IPS-NIHi11 (cell line): ENCODE data around the gene PGA5.
"Not testable (repeated sequence)": the region's sequence is repeated elsewhere in the genome, so short reads cannot be mapped to it uniquely, and the experiment has no call there.

Experiments
- DNase-seq: peaks from one replicate; pipeline ENCODE4 v3.0.0; 2012; ENCODE audit warnings: mixed read lengths, low spot score

PGA5 gene

GRCh38 chr11:61226457-61227137 lies 14.4 kb upstream of the PGA5 start:
- not testable (repeated sequence) for DNase-seq

DNA sequence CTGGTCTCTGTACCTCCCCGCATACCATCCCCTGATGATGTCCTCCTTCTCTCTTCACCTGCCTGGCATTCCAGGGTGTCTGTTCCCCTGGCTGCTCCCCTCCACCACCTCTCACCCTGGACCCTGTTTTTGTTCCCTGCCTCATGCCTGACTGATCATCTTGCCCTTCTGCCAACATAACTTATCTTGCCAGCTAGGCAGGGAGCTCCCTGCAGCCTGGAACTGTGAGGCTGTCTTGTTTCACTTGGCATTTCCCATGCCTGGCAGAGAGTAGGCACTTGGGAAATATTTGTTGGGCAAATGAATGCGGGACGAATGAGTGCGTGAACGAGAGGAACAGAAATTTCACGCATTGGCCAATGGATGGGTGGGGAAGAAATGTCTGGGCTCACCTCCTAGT lies 11.5 kb upstream of the PGA5 start:
- not testable (repeated sequence) for DNase-seq

DNA sequence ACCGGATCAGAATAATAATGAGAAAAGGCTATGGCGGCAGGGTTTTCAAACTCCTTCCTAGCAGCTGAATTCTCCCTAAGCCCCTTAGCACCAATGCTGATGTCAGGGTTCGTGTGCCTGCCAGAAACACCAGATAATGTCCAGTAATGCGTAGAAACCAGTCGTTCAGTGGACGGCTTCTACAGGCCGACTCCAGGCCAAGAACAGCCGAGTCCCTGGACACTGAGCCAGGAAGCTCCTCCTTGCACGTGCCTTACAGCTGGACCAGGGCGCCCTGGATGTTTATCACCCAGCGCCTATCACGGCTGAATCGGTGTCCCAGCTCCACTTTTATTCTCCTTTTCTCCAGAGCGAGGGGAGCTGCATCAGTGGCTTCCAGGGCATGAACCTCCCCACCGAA lies 9.9 kb upstream of the PGA5 start:
- DNase-seq, result not testable (repeated sequence)

DNA sequence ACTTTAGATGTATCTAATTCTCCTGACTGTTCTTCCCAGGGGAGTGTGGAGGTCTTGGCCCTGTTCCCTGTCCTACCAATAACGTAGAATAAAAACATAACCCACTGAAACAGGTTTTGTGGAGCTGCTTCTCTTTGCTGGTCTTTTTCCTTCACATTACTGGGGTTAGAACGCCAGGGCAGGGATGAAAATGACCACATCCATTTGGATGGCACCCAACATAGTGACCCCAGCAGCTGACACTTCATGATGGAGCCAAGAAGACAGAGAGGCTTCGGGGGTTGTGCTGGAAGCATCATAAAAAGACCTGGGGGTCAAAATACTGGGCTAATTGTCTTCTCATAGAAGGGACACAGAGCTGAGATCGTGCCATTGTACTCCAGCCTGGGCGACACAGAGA lies 9.4 kb upstream of the PGA5 start:
- DNase-seq, result not testable (repeated sequence)

GRCh38 chr11:61232548-61233145 lies 8.3 kb upstream of the PGA5 start:
- not testable (repeated sequence) for DNase-seq

- DNase-seq, result not testable (repeated sequence)
Measured at GRCh38 chr11:61237130-61237529, 3.8 kb upstream of the PGA5 start.

DNA sequence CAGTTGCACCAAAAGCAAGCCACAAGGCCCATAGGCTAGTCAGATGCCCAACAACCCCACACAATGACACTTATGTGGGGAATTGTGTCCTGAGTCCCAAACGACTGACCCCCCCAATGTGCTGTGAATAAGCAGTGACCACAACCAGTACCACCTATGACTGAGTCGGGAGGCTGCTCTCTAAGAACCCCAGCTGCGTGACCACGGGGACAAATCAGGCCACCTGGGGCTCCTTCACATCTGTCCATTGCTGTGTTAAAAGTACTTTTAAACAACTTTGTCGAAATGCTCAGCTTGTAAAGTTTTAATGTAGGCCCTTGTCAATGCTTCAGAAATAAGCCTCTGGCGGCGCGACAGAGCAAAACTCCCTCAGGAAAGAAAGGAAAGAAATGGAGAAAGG lies 687 bp upstream of the PGA5 start:
- not testable (repeated sequence) for DNase-seq

GRCh38 chr11:61241526-61241925 lies 551 bp downstream of the PGA5 start:
- not testable (repeated sequence) for DNase-seq

GRCh38 chr11:61245284-61245964 lies 4.4 kb downstream of the PGA5 start:
- DNase-seq, result not testable (repeated sequence)

GRCh38 chr11:61248071-61248470 lies 7.1 kb downstream of the PGA5 start:
- not testable (repeated sequence) for DNase-seq

DNA sequence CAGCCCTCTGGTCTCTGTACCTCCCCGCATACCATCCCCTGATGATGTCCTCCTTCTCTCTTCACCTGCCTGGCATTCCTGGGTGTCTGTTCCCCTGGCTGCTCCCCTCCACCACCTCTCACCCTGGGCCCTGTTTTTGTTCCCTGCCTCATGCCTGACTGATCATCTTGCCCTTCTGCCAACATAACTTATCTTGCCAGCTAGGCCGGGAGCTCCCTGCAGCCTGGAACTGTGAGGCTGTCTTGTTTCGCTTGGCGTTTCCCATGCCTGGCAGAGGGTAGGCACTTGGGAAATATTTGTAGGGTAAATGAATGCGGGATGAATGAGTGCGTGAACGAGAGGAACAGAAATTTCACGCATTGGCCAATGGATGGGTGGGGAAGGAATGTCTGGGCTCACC lies 8.2 kb downstream of the PGA5 start:
- DNase-seq, result not testable (repeated sequence)

DNA sequence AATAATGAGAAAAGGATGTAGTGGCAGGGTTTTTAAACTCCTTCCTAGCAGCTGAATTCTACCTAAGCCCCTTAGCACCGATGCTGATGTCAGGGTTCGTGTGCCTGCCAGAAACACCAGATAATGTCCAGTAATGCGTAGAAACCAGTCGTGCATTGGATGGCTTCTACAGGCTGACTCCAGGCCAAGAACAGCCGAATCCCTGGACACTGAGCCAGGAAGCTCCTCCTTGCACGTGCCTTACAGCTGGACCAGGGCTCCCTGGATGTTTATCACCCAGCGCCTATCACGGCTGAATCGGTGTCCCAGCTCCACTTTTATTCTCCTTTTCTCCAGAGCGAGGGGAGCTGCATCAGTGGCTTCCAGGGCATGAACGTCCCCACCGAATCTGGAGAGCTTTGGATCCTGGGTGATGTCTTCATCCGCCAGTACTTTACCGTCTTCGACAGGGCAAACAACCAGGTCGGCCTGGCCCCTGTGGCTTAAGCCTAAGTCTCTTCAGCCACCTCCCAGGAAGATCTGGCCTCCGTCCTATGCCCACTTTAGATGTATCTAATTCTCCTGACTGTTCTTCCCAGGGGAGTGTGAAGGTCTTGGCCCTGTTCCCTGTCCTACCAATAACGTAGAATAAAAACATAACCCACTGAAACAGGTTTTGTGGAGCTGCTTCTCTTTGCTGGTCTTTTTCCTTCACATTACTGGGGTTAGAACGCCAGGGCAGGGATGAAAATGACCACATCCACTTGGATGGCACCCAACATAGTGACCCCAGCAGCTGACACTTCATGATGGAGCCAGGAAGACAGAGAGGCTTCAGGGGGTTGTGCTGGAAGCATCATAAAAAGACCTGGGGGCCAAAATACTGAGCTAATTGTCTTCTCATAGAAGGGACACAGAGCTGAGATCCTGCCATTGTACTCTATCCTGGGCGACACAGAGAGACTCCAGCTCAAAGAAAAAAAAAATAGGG lies 10.1 kb downstream of the PGA5 start:
- DNase-seq, result not testable (repeated sequence)

GRCh38 chr11:61252332-61252731 lies 11.4 kb downstream of the PGA5 start:
- not testable (repeated sequence) for DNase-seq

GRCh38 chr11:61254403-61255025 lies 13.5 kb downstream of the PGA5 start:
- peak; percentile 93 for DNase-seq

DNA sequence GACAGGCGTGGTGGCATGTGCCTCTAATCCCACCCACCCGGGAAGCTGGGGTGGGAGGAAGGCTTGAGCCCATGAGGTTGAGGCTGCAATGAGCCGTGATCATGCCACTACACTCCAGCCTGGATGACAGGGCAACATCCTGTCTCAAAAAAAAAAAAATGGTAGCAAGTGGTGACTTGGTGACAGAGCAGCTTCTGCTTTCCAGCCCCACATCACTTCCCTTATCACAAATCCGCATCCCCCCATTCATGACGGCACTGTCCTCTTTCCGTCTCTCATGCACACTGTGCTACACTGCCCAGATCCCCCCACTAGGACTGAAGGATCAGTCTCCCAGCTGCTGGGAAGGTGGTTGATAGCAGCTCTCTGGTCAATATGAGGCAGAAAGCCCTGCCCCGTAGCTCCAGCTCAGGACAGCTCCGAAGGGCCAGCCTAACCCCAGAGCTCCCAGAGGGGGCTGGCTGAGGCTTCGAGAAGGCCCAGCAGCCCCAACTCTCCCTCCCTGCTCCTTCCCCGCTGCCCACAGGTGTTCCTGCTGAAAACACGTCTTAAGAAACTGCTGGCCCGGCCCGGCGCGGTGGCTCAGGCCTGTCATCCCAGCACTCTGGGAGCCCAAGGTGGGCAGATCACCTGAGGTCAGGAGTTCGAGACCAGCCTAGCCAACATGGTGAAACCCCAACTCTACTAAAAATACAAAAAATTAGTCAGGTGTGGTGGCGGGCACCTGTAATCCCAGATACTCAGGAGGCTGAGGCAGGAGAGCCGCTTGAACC lies 15.9 kb downstream of the PGA5 start:
- DNase-seq, result no peak

DNA sequence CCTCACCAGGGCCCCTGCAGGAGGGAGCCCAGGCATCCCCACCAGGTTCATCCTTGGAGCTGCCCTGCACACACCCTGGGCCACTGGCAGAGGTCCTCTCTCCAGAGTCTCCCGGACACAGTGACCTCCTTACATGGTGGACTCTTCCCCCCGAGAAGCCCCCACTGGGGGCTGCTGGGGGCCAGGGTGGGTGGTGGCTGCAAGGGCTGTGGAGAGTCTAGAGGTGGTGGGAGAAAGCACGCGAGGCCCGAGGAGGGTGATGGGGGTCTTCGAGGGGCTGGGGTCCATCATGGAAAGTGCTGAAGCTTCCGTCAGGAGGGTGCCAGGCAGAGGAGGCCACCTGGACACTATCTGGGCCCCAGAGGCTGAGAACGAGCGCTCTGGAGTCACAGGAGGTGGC lies 17.6 kb downstream of the PGA5 start:
- DNase-seq, result no peak

DNA sequence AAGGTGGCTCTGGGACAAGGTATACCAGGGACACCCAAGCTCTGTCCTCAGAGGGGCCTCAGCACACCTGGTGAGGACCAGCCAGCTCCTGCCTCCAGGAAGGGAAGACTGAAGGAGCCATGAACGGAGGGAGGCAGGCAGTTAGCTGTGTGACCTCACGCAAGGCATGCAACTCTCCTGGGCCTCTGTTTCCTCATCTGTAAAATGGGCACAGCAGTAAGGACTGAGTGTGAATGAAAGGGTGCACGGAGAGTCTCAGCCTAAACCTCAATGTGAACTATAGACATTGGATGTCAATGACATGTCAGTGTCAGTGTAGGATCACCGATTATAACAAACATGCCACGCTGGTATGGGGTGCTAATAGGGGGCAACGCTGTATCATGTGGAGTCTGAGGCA lies 18.4 kb downstream of the PGA5 start:
- no peak for DNase-seq

- no peak for DNase-seq
Measured at GRCh38 chr11:61264371-61264770, 23.4 kb downstream of the PGA5 start.

DNA sequence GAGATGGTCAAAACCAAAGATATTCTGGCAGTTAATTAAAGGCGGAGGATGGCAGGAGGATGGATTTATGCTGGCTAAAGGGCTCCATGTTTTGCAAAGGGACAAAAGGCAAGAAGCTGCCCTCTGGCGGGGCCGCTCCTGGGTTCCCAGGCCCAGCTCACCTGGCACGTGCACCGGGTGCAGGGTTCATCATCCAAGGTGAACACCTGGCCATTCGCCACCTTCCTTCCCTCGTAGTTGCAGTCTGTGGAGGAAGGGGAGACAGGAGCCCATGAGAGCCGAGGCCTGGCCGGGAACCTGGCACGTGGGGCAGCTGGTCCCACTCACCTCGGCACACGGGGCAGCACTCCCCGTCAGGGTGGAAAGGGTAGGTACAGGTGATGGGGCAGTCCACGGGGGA lies 23.8 kb downstream of the PGA5 start:
- DNase-seq, result no peak

DNA sequence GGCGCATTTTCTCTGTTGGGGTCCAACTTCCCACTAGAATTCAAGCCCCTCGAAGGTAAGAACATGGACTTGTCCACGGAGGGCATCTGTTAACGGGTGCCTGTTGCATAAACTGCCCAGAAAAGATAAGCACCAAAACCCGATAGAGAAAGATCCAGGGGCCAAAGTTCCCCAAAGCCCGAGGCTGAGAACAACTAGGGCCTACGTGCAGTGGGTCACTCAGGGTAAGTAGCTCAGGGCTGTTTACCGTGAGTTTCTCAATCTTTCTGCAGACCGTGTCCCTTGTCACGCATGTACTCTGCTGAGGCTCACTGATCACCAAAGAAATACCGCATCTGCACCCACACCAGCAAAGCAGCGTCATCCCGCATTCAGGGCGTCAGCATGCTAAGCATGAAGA lies 24.4 kb downstream of the PGA5 start:
- DNase-seq, result no peak

DNA sequence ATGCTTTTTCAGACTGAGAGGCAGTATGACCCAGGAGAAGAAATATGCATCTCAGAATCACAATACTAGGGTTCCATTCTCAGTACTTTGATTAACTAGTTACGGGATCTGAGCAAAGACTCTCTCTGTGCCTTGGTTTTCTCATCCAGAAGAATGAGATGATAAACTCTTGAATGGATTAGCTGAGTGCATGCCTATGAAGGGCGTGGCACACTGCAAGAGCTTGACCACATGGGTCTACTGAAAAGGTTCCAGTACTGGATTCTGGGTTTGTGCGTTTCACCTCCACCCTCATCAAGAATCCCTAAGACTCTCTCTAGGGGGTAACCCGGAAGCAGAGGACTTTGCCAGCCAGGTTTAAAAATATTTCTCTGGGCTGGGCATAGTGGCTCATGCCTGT lies 25.6 kb downstream of the PGA5 start:
- DNase-seq, result no peak
